ENCODE measurements around the gene KRT9. TPM values are rescaled to one million over a fixed set of nuclear protein-coding genes. Genes with fewer than 3 reads are reported as not detected.

The KRT9 gene
- total RNA-seq, 1 experiment from 2014 or later: not detected

- Histone ChIP-seq H3K36me3 (ENCODE audit: low read depth, low read length) (no peaks in the 10 kb centered on the region), H3K9me2 (replicated peaks; ENCODE audit: low read length) (no peaks in the 10 kb centered on the region), H3K4me3 (ENCODE audit: low read length) (peak overlapping the region; percentile 50; the same call in 1 of the 2 replicates), H3K4me1 (ENCODE audit: insufficient read depth, low read length) (peaks cover 50% of the 10 kb centered on the region), H3K9me3 (ENCODE audit: low read length) (no peaks in the 10 kb centered on the region), H4K20me1 (ENCODE audit: low read length) (no peaks in the 10 kb centered on the region), H3F3A (ENCODE audit: low read length, unreplicated experiment) (no peaks in the 10 kb centered on the region), H3K4me2 (ENCODE audit: low read length) (peak overlapping the region; percentile 66), H3K27ac (ENCODE audit: low read length) (peak overlapping the region; percentile 98), H2AFZ (ENCODE audit: low read length) (peak overlapping the region; percentile 35), H3K27me3 (ENCODE audit: low read length) (no peaks in the 10 kb centered on the region), H3K9ac (ENCODE audit: low read length) (peak overlapping the region; percentile 91), H3K79me2 (ENCODE audit: low read length) (no peaks in the 10 kb centered on the region)
- intact Hi-C loops (cut with micrococcal nuclease): loop anchor here (1.0 to 10.0 kb wide), 8 partner anchors 19 to 744 kb away; no protein-coding TSS in a partner anchor
- BruUV-seq (replicated peaks): no TSS peak
- ChIA-PET CTCF (interaction anchor here (0.6 to 2.7 kb wide), 25 partner anchors 13 to 745 kb away, joined by 3 to 38 read pairs (median 5); partner anchors contain the start of genes EIF1, KRT15 and KRT19), POLR2A (ENCODE audit: unreplicated experiment) (interaction anchor here (0.5 to 2.1 kb wide), 7 partner anchors 21 to 692 kb away, joined by 3 to 30 read pairs (median 4); partner anchors contain the start of genes KRT15 and KRT19)
- no peak for TF ChIP-seq EZH2 (IDR thresholded peaks at IDR 0.05; ENCODE audit: low read length, unreplicated experiment)
- TF ChIP-seq, protein P1, sequence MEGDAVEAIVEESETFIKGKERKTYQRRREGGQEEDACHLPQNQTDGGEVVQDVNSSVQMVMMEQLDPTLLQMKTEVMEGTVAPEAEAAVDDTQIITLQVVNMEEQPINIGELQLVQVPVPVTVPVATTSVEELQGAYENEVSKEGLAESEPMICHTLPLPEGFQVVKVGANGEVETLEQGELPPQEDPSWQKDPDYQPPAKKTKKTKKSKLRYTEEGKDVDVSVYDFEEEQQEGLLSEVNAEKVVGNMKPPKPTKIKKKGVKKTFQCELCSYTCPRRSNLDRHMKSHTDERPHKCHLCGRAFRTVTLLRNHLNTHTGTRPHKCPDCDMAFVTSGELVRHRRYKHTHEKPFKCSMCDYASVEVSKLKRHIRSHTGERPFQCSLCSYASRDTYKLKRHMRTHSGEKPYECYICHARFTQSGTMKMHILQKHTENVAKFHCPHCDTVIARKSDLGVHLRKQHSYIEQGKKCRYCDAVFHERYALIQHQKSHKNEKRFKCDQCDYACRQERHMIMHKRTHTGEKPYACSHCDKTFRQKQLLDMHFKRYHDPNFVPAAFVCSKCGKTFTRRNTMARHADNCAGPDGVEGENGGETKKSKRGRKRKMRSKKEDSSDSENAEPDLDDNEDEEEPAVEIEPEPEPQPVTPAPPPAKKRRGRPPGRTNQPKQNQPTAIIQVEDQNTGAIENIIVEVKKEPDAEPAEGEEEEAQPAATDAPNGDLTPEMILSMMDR (conservative IDR thresholded peaks at IDR 0.05; ENCODE audit: low read depth, low read length): peak; percentile 81
- TF ChIP-seq EZH2phosphoT487 (IDR thresholded peaks at IDR 0.05; ENCODE audit: borderline replicate concordance, low read length): no peak
- DNase-seq: peak; percentile 91
- peak; percentile 59 for ATAC-seq
These were observed 22.8 kb downstream of the KRT9 start for GRCh38 chr17:41548844-41549595.

DNA sequence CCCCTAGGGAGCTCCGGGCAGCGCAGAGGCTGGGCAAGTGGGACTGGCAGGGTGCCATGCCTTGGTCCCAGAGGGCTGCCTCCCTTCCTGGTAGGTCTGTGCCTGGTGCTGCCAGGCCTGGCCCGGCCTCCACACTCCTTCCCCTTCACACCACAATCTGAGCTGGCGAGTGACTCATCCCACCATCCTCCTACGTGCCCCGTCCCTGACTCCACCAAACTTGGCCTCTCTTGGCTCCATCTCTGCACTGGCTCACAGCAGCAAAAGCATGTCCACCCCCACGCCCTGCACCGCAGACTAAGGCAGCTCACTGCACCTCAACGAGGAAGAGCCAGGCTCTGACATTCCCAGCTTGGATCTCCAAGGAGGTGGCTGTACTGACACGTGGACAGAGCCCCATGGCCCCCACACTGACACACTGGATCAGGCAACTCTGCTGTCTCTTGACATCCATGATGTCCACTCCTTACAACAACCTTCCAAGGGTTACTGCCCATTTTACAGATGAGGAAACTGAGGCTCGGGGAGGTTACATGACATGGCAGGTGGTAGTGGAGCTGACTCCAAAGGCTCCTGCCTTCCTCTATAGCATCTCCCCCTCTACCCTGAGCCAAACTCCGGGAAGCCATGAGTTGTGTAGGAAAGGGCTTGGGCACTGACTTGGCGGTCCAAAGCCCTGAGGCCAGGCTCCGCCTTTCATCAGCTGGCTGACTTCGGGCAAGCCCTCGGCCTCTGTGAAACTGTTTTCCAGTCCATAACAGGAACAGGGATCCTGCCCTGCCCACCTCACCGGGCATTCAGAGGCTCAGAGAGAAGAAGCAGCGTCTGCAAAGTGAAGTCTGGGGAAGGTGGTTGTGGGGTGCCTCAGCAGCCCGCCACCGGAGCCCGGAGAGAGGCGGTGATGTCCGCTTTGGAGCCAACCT, 23.7 kb downstream of the KRT9 start:
- TSS peak; percentile 91 for BruUV-seq (replicated peaks)
- ChIA-PET CTCF (interaction anchor here (0.5 to 2.7 kb wide), 23 partner anchors 12 to 744 kb away, joined by 3 to 38 read pairs (median 5); partner anchors contain the start of genes EIF1, KRT15 and KRT19), POLR2A (ENCODE audit: unreplicated experiment) (interaction anchor here (0.6 to 2.1 kb wide), 4 partner anchors 20 to 1620 kb away, joined by 4 to 23 read pairs (median 12); partner anchors contain the start of gene KRT19)
- Histone ChIP-seq H3K4me2 (ENCODE audit: low read length) (peak overlapping the region; percentile 66), H3K4me3 (ENCODE audit: low read length) (peak overlapping the region; percentile 50), H3K9me3 (ENCODE audit: low read length) (no peaks in the 10 kb centered on the region), H3K36me3 (ENCODE audit: low read depth, low read length) (no peaks in the 10 kb centered on the region), H3K79me2 (ENCODE audit: low read length) (no peaks in the 10 kb centered on the region), H3K27ac (ENCODE audit: low read length) (peak overlapping the region; percentile 98), H3K9ac (ENCODE audit: low read length) (peak overlapping the region; percentile 91), H3K4me1 (ENCODE audit: insufficient read depth, low read length) (peaks cover 50% of the 10 kb centered on the region), H2AFZ (ENCODE audit: low read length) (peak overlapping the region; percentile 49), H3K27me3 (ENCODE audit: low read length) (no peaks in the 10 kb centered on the region), H3K9me2 (replicated peaks; ENCODE audit: low read length) (no peaks in the 10 kb centered on the region), H3F3A (ENCODE audit: low read length, unreplicated experiment) (no peaks in the 10 kb centered on the region), H4K20me1 (ENCODE audit: low read length) (no peaks in the 10 kb centered on the region)
- ATAC-seq (peak; percentile 79), DNase-seq (peak; percentile 95)
- intact Hi-C loops (cut with micrococcal nuclease): loop anchor here (1.0 to 10.0 kb wide), 5 partner anchors 18 to 743 kb away; no protein-coding TSS in a partner anchor
- TF ChIP-seq EZH2 (IDR thresholded peaks at IDR 0.05; ENCODE audit: low read length, unreplicated experiment): no peak
- TF ChIP-seq EZH2phosphoT487 (IDR thresholded peaks at IDR 0.05; ENCODE audit: borderline replicate concordance, low read length): no peak
- TF ChIP-seq, protein P1 (conservative IDR thresholded peaks at IDR 0.05; ENCODE audit: low read depth, low read length): no peak
